ENCODE results near the gene CPM. TPM values are rescaled to one million over a fixed set of nuclear protein-coding genes. Genes with fewer than 3 reads are reported as not detected.
A peak's percentile ranks its signal among the peaks of the same experiment; 100 is the strongest.

CPM gene
- total RNA-seq (2013), result 19.1 TPM
- polyA plus RNA-seq, result 10 to 100 TPM in 2 of 3 donors, 1 to 10 TPM in 1; 8.4 to 32.4 (median 26.2) TPM
- polyA minus RNA-seq, result 8.7 and 9.3 TPM in 2 replicates
- 31.7 to 99.1 (median 40.5) reads per million in 11 experiments for total RNA-seq

GRCh38 chr12:68932961-68933893 lies at the start of gene CPM:
Gene CPM, minus strand, starts transcription at chr12:68933171. Its CDS starts 334 bp downstream, at chr12:68932837.
- Histone ChIP-seq H3K4me3 (replicated peaks in 1 of 3; ENCODE audit: low read depth in 2 of 3, low read length in 3 of 3) (peak within 1 kb of the TSS; percentile 61 to 89 (median 85)), H3K79me2 (ENCODE audit: insufficient read depth, low read length) (peaks cover 15% of the 10 kb centered on the region), H3K27ac (ENCODE audit: low read depth in 1 of 2, low read length in 2 of 2) (peak within 1 kb of the TSS; percentile 76 to 88), H4K20me1 (ENCODE audit: insufficient read depth, low read length) (no peaks in the 10 kb centered on the region), H3K27me3 (ENCODE audit: control insufficient read depth in 2 of 2, insufficient read depth in 2 of 2, low read length in 2 of 2) (peaks cover 7 to 14% of the 10 kb centered on the region in 2 donors), H3K4me1 (ENCODE audit: control insufficient read depth in 1 of 2, insufficient read depth in 2 of 2, low read length in 2 of 2) (peaks cover 12 to 22% of the 10 kb centered on the region in 2 donors), H3K4me2 (replicated peaks; ENCODE audit: extremely low read depth, low read length, poor library complexity, severe bottlenecking) (peak within 1 kb of the TSS; percentile 89), H3K9ac (ENCODE audit: insufficient read depth, low read length, poor library complexity, severe bottlenecking) (peak within 1 kb of the TSS; percentile 77), H2AFZ (ENCODE audit: insufficient read depth, low read depth, low read length, poor library complexity, severe bottlenecking) (peak within 1 kb of the TSS; percentile 96), H3K9me3 (replicated peaks in 1 of 2; ENCODE audit: control insufficient read depth in 1 of 2, insufficient read depth in 1 of 2, low read length in 2 of 2) (peaks cover 4 to 7% of the 10 kb centered on the region in 2 donors), H3K36me3 (replicated peaks in 1 of 2; ENCODE audit: control insufficient read depth in 1 of 2, insufficient read depth in 2 of 2, low read length in 2 of 2) (no peaks in the 10 kb centered on the region)
- Mint-ChIP-seq H3K27me3 (ENCODE audit: low read depth in 3 of 3) (peaks cover 15 to 20% (median 20%) of the 10 kb centered on the region in 3 donors), H3K4me3 (peak within 1 kb of the TSS; percentile 85 to 98), H3K4me1 (peaks cover 19% of the 10 kb centered on the region), H3K27ac (peak within 1 kb of the TSS; percentile 87 to 91 (median 90)), H3K9me3 (peaks cover 0 to 6% (median 4%) of the 10 kb centered on the region in 7 donors), H3K36me3 (peaks cover 6 to 8% of the 10 kb centered on the region in 2 donors)
- intact Hi-C loops (cut with micrococcal nuclease), result loop anchor here (10.0 kb wide), 2 partner anchors 72 to 132 kb away; no protein-coding TSS in a partner anchor
- peak; percentile 61 to 77 (median 62) for DNase-seq
- no peak for TF ChIP-seq CTCF (IDR thresholded peaks at IDR 0.05)
- WGBS (ENCODE audit: insufficient coverage), result 3% methylated on average over 96 of the region's 96 CpGs

DNA sequence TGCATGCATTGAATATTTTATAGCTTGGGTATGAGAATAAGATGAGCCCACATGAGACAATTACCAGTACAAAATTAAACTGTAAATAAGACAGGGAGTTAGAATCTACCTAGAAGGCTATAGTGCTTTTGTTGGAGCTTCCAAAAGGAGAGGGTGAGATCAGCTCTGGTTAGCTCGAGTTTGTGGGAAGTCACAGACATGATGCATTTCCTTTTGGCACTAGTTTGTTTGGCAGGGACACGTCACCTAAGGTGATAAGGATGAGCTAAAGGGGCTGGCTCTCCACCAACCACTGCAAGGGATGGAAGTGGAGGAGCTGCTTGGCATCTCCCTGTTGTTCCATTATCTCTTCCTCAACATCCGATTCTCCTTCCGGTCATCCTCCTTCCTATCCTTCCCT lies 48.5 kb upstream of the CPM start:
- peaks cover 0 to 2% (median 0%) of the 10 kb centered on the region in 3 donors for H3K27me3 Mint-ChIP-seq (ENCODE audit: low read depth in 3 of 3)
- WGBS (ENCODE audit: insufficient coverage), result no CpG with 5 or more reads among the region's 4 CpGs
- H3K4me1 Mint-ChIP-seq, result peaks cover 27% of the 10 kb centered on the region
- no peak overlapping the region for H2AFZ ChIP-seq (ENCODE audit: insufficient read depth, low read depth, low read length, poor library complexity, severe bottlenecking)
- intact Hi-C loops (cut with micrococcal nuclease), result no loop called here
- H3K4me2 ChIP-seq (replicated peaks; ENCODE audit: extremely low read depth, low read length, poor library complexity, severe bottlenecking), result no peak overlapping the region
- H3K4me3 Mint-ChIP-seq, result no peak overlapping the region
- H3K27ac ChIP-seq (ENCODE audit: low read depth in 1 of 2, low read length in 2 of 2), result no peak overlapping the region
- no peak overlapping the region for H3K9ac ChIP-seq (ENCODE audit: insufficient read depth, low read length, poor library complexity, severe bottlenecking)
- H3K36me3 Mint-ChIP-seq, result peaks cover 3% of the 10 kb centered on the region in 2 donors
- H3K79me2 ChIP-seq (ENCODE audit: insufficient read depth, low read length), result no peaks in the 10 kb centered on the region
- no peak overlapping the region for H3K4me3 ChIP-seq (replicated peaks in 1 of 3; ENCODE audit: low read depth in 2 of 3, low read length in 3 of 3)
- no peaks in the 10 kb centered on the region for H4K20me1 ChIP-seq (ENCODE audit: insufficient read depth, low read length)
- no peak for DNase-seq
- no peak for TF ChIP-seq CTCF (IDR thresholded peaks at IDR 0.05)
- peaks cover 15 to 26% (median 18%) of the 10 kb centered on the region in 7 donors for H3K9me3 Mint-ChIP-seq
- no peaks in the 10 kb centered on the region for H3K36me3 ChIP-seq (replicated peaks in 1 of 2; ENCODE audit: control insufficient read depth in 1 of 2, insufficient read depth in 2 of 2, low read length in 2 of 2)
- H3K4me1 ChIP-seq (ENCODE audit: control insufficient read depth in 1 of 2, insufficient read depth in 2 of 2, low read length in 2 of 2), result peaks cover 15 to 16% of the 10 kb centered on the region in 2 donors
- H3K9me3 ChIP-seq (replicated peaks in 1 of 2; ENCODE audit: control insufficient read depth in 1 of 2, insufficient read depth in 1 of 2, low read length in 2 of 2), result peaks cover 11 to 14% of the 10 kb centered on the region in 2 donors
- H3K27ac Mint-ChIP-seq, result no peak overlapping the region
- H3K27me3 ChIP-seq (ENCODE audit: control insufficient read depth in 2 of 2, insufficient read depth in 2 of 2, low read length in 2 of 2), result no peaks in the 10 kb centered on the region
